ENCODE results near the gene OR8D1. TPM values are rescaled to one million over a fixed set of nuclear protein-coding genes. Genes with fewer than 3 reads are reported as not detected.

The OR8D1 gene
- total and polyA plus RNA-seq, 9 of the 15 experiments (the other 6 are each of a cell fraction or from before 2014, with no cell fraction given), result 0.08 to 0.55 TPM; not detected in 7

GRCh38 chr11:124311269-124311668 is 2.5 kb downstream of the OR8D1 start (continued):
- TF ChIP-seq, protein P1, sequence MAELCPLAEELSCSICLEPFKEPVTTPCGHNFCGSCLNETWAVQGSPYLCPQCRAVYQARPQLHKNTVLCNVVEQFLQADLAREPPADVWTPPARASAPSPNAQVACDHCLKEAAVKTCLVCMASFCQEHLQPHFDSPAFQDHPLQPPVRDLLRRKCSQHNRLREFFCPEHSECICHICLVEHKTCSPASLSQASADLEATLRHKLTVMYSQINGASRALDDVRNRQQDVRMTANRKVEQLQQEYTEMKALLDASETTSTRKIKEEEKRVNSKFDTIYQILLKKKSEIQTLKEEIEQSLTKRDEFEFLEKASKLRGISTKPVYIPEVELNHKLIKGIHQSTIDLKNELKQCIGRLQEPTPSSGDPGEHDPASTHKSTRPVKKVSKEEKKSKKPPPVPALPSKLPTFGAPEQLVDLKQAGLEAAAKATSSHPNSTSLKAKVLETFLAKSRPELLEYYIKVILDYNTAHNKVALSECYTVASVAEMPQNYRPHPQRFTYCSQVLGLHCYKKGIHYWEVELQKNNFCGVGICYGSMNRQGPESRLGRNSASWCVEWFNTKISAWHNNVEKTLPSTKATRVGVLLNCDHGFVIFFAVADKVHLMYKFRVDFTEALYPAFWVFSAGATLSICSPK (IDR thresholded peaks at IDR 0.05; ENCODE audit: borderline replicate concordance), result no peak
- TF ChIP-seq ZFX (CRISPR knock-in tag; IDR thresholded peaks at IDR 0.05) (no peak), SMAD2 (IDR thresholded peaks at IDR 0.05; ENCODE audit: low read depth, low read length) (no peak), FOXA1 (IDR thresholded peaks at IDR 0.05; ENCODE audit: borderline replicate concordance) (no peak), MLX (CRISPR knock-in tag; conservative IDR thresholded peaks at IDR 0.05) (no peak)

DNA sequence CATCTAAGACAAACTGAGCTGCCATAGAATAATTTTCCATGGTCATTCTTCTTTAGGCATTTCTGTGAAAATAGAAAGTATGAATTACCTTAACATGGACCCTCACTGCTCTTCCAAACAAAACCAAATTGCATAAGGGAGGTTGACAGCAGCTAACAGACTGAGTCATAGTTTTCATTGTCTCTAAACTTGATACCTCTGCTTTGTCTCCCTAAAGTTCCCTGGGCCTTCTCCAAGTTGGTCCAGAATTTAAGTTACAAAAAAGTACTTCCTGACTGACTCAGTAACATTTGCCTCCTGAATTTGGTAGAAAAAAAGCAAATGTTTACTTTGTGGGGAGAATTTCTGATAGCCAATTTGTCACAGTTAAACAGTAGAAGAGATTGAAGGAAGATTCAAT is 3.0 kb downstream of the OR8D1 start:
- in situ Hi-C loops (cut with MboI) (no loop called here), intact Hi-C loops (cut with micrococcal nuclease) (no loop called here)
- Histone ChIP-seq H3K27me3 (ENCODE audit: control insufficient read depth in 2 of 2, insufficient read depth in 2 of 2, low read length in 2 of 2) (no peaks in the 10 kb centered on the region), H3K9me3 (replicated peaks; ENCODE audit: control insufficient read depth, insufficient read depth, low read depth, low read length) (no peaks in the 10 kb centered on the region), H3K27ac (ENCODE audit: extremely low read depth, low read depth, low read length) (no peak overlapping the region), H3K36me3 (ENCODE audit: control insufficient read depth, insufficient read depth, low read length) (no peaks in the 10 kb centered on the region), H4K20me1 (replicated peaks; ENCODE audit: control insufficient read depth, insufficient read depth, low read length) (no peaks in the 10 kb centered on the region), H3K9me1 (ENCODE audit: control insufficient read depth, insufficient read depth, low read length) (no peaks in the 10 kb centered on the region), H2AFZ (ENCODE audit: low read depth, low read length) (no peak overlapping the region), H3K9ac (ENCODE audit: insufficient read depth in 1 of 2, low read depth in 2 of 2, low read length in 2 of 2) (no peak overlapping the region), H3K79me2 (ENCODE audit: control insufficient read depth, insufficient read depth, low read length) (no peaks in the 10 kb centered on the region), H3K4me2 (ENCODE audit: insufficient read depth, low read length) (no peak overlapping the region), H3K4me3 (no peak overlapping the region), H3K4me1 (replicated peaks in 1 of 2; ENCODE audit: control insufficient read depth in 2 of 2, insufficient read depth in 2 of 2, low read length in 2 of 2) (peaks cover 0 to 6% of the 10 kb centered on the region in 2 experiments; a peak in 2 of 5 replicates)
- BruUV-seq (replicated peaks), result no TSS peak
- no peak for FAIRE-seq
- no peak for ATAC-seq
- no peak for DNase-seq (ENCODE audit: extremely low read depth in 1 of 4, low spot score in 3 of 4)
- ChIA-PET CTCF (ENCODE audit: low intra/inter-chr PET ratio) (no interaction called here), POLR2A (interaction anchor here (0.9 kb wide), 1 partner anchor 24 kb away, joined by 3 read pairs; no protein-coding TSS in a partner anchor)
- TF ChIP-seq SAFB (IDR thresholded peaks at IDR 0.05; ENCODE audit: borderline replicate concordance, low read depth, low read length) (no peak), KDM4B (IDR thresholded peaks at IDR 0.05; ENCODE audit: borderline replicate concordance in 2 of 2, low read depth in 1 of 2) (no peak), ZNF232 (CRISPR knock-in tag; IDR thresholded peaks at IDR 0.05) (no peak), MYNN (IDR thresholded peaks at IDR 0.05) (no peak), MYNN (CRISPR knock-in tag; IDR thresholded peaks at IDR 0.05) (no peak)
- TF ChIP-seq, protein P2, sequence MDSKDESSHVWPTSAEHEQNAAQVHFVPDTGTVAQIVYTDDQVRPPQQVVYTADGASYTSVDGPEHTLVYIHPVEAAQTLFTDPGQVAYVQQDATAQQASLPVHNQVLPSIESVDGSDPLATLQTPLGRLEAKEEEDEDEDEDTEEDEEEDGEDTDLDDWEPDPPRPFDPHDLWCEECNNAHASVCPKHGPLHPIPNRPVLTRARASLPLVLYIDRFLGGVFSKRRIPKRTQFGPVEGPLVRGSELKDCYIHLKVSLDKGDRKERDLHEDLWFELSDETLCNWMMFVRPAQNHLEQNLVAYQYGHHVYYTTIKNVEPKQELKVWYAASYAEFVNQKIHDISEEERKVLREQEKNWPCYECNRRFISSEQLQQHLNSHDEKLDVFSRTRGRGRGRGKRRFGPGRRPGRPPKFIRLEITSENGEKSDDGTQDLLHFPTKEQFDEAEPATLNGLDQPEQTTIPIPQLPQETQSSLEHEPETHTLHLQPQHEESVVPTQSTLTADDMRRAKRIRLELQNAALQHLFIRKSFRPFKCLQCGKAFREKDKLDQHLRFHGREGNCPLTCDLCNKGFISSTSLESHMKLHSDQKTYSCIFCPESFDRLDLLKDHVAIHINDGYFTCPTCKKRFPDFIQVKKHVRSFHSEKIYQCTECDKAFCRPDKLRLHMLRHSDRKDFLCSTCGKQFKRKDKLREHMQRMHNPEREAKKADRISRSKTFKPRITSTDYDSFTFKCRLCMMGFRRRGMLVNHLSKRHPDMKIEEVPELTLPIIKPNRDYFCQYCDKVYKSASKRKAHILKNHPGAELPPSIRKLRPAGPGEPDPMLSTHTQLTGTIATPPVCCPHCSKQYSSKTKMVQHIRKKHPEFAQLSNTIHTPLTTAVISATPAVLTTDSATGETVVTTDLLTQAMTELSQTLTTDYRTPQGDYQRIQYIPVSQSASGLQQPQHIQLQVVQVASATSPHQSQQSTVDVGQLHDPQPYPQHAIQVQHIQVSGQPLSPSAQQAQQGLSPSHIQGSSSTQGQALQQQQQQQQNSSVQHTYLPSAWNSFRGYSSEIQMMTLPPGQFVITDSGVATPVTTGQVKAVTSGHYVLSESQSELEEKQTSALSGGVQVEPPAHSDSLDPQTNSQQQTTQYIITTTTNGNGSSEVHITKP (IDR thresholded peaks at IDR 0.05; ENCODE audit: partially characterized antibody), result no peak
- TF ChIP-seq, protein P3, sequence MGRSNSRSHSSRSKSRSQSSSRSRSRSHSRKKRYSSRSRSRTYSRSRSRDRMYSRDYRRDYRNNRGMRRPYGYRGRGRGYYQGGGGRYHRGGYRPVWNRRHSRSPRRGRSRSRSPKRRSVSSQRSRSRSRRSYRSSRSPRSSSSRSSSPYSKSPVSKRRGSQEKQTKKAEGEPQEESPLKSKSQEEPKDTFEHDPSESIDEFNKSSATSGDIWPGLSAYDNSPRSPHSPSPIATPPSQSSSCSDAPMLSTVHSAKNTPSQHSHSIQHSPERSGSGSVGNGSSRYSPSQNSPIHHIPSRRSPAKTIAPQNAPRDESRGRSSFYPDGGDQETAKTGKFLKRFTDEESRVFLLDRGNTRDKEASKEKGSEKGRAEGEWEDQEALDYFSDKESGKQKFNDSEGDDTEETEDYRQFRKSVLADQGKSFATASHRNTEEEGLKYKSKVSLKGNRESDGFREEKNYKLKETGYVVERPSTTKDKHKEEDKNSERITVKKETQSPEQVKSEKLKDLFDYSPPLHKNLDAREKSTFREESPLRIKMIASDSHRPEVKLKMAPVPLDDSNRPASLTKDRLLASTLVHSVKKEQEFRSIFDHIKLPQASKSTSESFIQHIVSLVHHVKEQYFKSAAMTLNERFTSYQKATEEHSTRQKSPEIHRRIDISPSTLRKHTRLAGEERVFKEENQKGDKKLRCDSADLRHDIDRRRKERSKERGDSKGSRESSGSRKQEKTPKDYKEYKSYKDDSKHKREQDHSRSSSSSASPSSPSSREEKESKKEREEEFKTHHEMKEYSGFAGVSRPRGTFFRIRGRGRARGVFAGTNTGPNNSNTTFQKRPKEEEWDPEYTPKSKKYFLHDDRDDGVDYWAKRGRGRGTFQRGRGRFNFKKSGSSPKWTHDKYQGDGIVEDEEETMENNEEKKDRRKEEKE (IDR thresholded peaks at IDR 0.05; ENCODE audit: borderline replicate concordance in 1 of 2, control insufficient read depth in 1 of 2, low read depth in 2 of 2, low read length in 1 of 2), result no peak

Measured in K562 (cell line).